ENCODE measurements around the gene UBASH3A.
"Not testable (repeated sequence)": the region's sequence is repeated elsewhere in the genome, so short reads cannot be mapped to it uniquely, and the experiment has no call there.

Gene UBASH3A

GRCh38 chr21:42406866-42407265 lies 3.2 kb downstream of the UBASH3A start:
- Histone ChIP-seq H4K91ac (ENCODE audit: low read length) (no peak overlapping the region), H3K27ac (ENCODE audit: low read length, poor library complexity, severe bottlenecking) (no peak overlapping the region), H4K8ac (ENCODE audit: low read length) (no peak overlapping the region), H3K36me3 (ENCODE audit: control insufficient read depth in 1 of 2, insufficient read depth in 2 of 2, low read depth in 1 of 2, low read length in 2 of 2) (no peaks in the 10 kb centered on the region), H2BK15ac (ENCODE audit: low read depth, poor library complexity, severe bottlenecking) (no peak overlapping the region), H2BK120ac (ENCODE audit: low read depth, low read length) (no peak overlapping the region), H2BK12ac (ENCODE audit: low read length in 2 of 2) (no peak overlapping the region), H3K9ac (ENCODE audit: low read length) (no peak overlapping the region), H2BK5ac (ENCODE audit: low read depth, low read length, poor library complexity, severe bottlenecking) (no peak overlapping the region), H3K4me2 (ENCODE audit: low read length, poor library complexity, severe bottlenecking) (no peak overlapping the region), H3K4me3 (ENCODE audit: insufficient read depth in 1 of 2, low read depth in 1 of 2, low read length in 2 of 2) (no peak overlapping the region), H3K79me1 (replicated peaks; ENCODE audit: low read length, poor library complexity, severe bottlenecking) (no peaks in the 10 kb centered on the region), H3K4me1 (ENCODE audit: control insufficient read depth, insufficient read depth, low read depth, low read length) (peaks cover 4% of the 10 kb centered on the region), H3K18ac (ENCODE audit: low read depth in 1 of 2, low read length in 2 of 2) (no peak overlapping the region), H3K9me3 (ENCODE audit: control insufficient read depth, low read length) (peaks cover 3% of the 10 kb centered on the region), H2AK5ac (ENCODE audit: low read length, severe bottlenecking) (no peak overlapping the region), H3K27me3 (ENCODE audit: control insufficient read depth in 1 of 2, insufficient read depth in 1 of 2, low read length in 2 of 2) (peaks cover 9 to 59% of the 10 kb centered on the region in 2 experiments), H3K14ac (ENCODE audit: low read length in 2 of 2) (no peak overlapping the region), H3K4ac (ENCODE audit: low read depth in 1 of 2, low read length in 2 of 2) (no peak overlapping the region), H2AFZ (ENCODE audit: low read depth, low read length) (no peak overlapping the region), H3K23ac (ENCODE audit: low read length in 2 of 2) (no peak overlapping the region)
- 71% methylated on average over 7 of the region's 7 CpGs for WGBS
- DNase-seq = no peak

DNA sequence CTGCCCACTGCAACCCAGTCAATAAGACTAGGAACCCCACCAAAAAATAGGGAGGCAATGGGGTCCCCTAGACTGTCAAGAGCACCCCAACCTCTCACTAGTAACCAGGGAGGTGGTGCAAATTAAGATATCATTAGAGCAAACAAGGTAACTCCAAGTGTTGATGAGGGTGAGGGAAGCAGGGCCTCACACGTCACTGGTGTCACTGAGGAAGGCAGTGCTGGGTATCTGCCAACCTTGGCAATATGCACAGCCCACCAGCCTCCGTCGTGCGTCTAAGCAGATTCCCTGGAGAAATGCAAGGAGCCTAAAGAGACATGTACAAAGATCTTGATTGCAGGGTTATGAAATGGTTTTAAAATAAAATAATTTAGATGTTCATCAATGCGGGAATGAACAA lies 3.8 kb downstream of the UBASH3A start:
- 95% methylated on average over 4 of the region's 5 CpGs for WGBS
- H3K27ac ChIP-seq (ENCODE audit: low read length, poor library complexity, severe bottlenecking) = no peak overlapping the region
- no peak overlapping the region for H2AFZ ChIP-seq (ENCODE audit: low read depth, low read length)

GRCh38 chr21:42408718-42409117 lies 5.0 kb downstream of the UBASH3A start:
- H3K18ac ChIP-seq (ENCODE audit: low read depth in 1 of 2, low read length in 2 of 2); H2AFZ ChIP-seq (ENCODE audit: low read depth, low read length); H3K14ac ChIP-seq (ENCODE audit: low read length in 2 of 2); H2BK120ac ChIP-seq (ENCODE audit: low read depth, low read length); H2BK12ac ChIP-seq (ENCODE audit: low read length in 2 of 2); H4K91ac ChIP-seq (ENCODE audit: low read length); H3K9ac ChIP-seq (ENCODE audit: low read length); H3K4me3 ChIP-seq (ENCODE audit: insufficient read depth in 1 of 2, low read depth in 1 of 2, low read length in 2 of 2); H2BK15ac ChIP-seq (ENCODE audit: low read depth, poor library complexity, severe bottlenecking); H3K9me3 ChIP-seq (ENCODE audit: control insufficient read depth, low read length); H2AK5ac ChIP-seq (ENCODE audit: low read length, severe bottlenecking); H3K27ac ChIP-seq (ENCODE audit: low read length, poor library complexity, severe bottlenecking); H4K8ac ChIP-seq (ENCODE audit: low read length); H3K4ac ChIP-seq (ENCODE audit: low read depth in 1 of 2, low read length in 2 of 2); H2BK5ac ChIP-seq (ENCODE audit: low read depth, low read length, poor library complexity, severe bottlenecking); DNase-seq; H3K79me1 ChIP-seq (replicated peaks; ENCODE audit: low read length, poor library complexity, severe bottlenecking); H3K4me2 ChIP-seq (ENCODE audit: low read length, poor library complexity, severe bottlenecking); H3K23ac ChIP-seq (ENCODE audit: low read length in 2 of 2); H3K36me3 ChIP-seq (ENCODE audit: control insufficient read depth in 1 of 2, insufficient read depth in 2 of 2, low read depth in 1 of 2, low read length in 2 of 2): not testable (repeated sequence)
- peaks cover 13% of the 10 kb centered on the region for H3K4me1 ChIP-seq (ENCODE audit: control insufficient read depth, insufficient read depth, low read depth, low read length)
- peaks cover 9 to 68% of the 10 kb centered on the region in 2 experiments for H3K27me3 ChIP-seq (ENCODE audit: control insufficient read depth in 1 of 2, insufficient read depth in 1 of 2, low read length in 2 of 2)
- WGBS = 78% methylated on average over 4 of the region's 5 CpGs

More for the DNA sequence above, 3.8 kb downstream of the UBASH3A start:
- Histone ChIP-seq H2BK12ac (ENCODE audit: low read length in 2 of 2) (no peak overlapping the region), H3K36me3 (ENCODE audit: control insufficient read depth in 1 of 2, insufficient read depth in 2 of 2, low read depth in 1 of 2, low read length in 2 of 2) (no peaks in the 10 kb centered on the region), H3K9ac (ENCODE audit: low read length) (no peak overlapping the region), H3K18ac (ENCODE audit: low read depth in 1 of 2, low read length in 2 of 2) (no peak overlapping the region), H3K4ac (ENCODE audit: low read depth in 1 of 2, low read length in 2 of 2) (no peak overlapping the region), H3K4me2 (ENCODE audit: low read length, poor library complexity, severe bottlenecking) (no peak overlapping the region), H2BK120ac (ENCODE audit: low read depth, low read length) (no peak overlapping the region), H4K8ac (ENCODE audit: low read length) (no peak overlapping the region), H3K4me1 (ENCODE audit: control insufficient read depth, insufficient read depth, low read depth, low read length) (peaks cover 10% of the 10 kb centered on the region), H3K79me1 (replicated peaks; ENCODE audit: low read length, poor library complexity, severe bottlenecking) (no peaks in the 10 kb centered on the region), H3K9me3 (ENCODE audit: control insufficient read depth, low read length) (no peaks in the 10 kb centered on the region), H2BK5ac (ENCODE audit: low read depth, low read length, poor library complexity, severe bottlenecking) (no peak overlapping the region), H3K14ac (ENCODE audit: low read length in 2 of 2) (no peak overlapping the region), H3K23ac (ENCODE audit: low read length in 2 of 2) (no peak overlapping the region), H4K91ac (ENCODE audit: low read length) (no peak overlapping the region), H2AK5ac (ENCODE audit: low read length, severe bottlenecking) (no peak overlapping the region), H3K27me3 (ENCODE audit: control insufficient read depth in 1 of 2, insufficient read depth in 1 of 2, low read length in 2 of 2) (peaks cover 9 to 65% of the 10 kb centered on the region in 2 experiments), H2BK15ac (ENCODE audit: low read depth, poor library complexity, severe bottlenecking) (no peak overlapping the region), H3K4me3 (ENCODE audit: insufficient read depth in 1 of 2, low read depth in 1 of 2, low read length in 2 of 2) (no peak overlapping the region)
- DNase-seq = no peak

GRCh38 chr21:42409366-42409765 lies 5.7 kb downstream of the UBASH3A start:
- Histone ChIP-seq H3K4me1 (ENCODE audit: control insufficient read depth, insufficient read depth, low read depth, low read length) (peaks cover 13% of the 10 kb centered on the region), H3K36me3 (ENCODE audit: control insufficient read depth in 1 of 2, insufficient read depth in 2 of 2, low read depth in 1 of 2, low read length in 2 of 2) (no peaks in the 10 kb centered on the region), H3K4me2 (ENCODE audit: low read length, poor library complexity, severe bottlenecking) (no peak overlapping the region), H3K27ac (ENCODE audit: low read length, poor library complexity, severe bottlenecking) (no peak overlapping the region), H3K9ac (ENCODE audit: low read length) (no peak overlapping the region), H3K14ac (ENCODE audit: low read length in 2 of 2) (no peak overlapping the region), H3K23ac (ENCODE audit: low read length in 2 of 2) (no peak overlapping the region), H2BK12ac (ENCODE audit: low read length in 2 of 2) (no peak overlapping the region), H3K27me3 (ENCODE audit: control insufficient read depth in 1 of 2, insufficient read depth in 1 of 2, low read length in 2 of 2) (peaks cover 9 to 71% of the 10 kb centered on the region in 2 experiments), H2AK5ac (ENCODE audit: low read length, severe bottlenecking) (no peak overlapping the region), H2BK5ac (ENCODE audit: low read depth, low read length, poor library complexity, severe bottlenecking) (no peak overlapping the region), H4K8ac (ENCODE audit: low read length) (no peak overlapping the region), H3K4ac (ENCODE audit: low read depth in 1 of 2, low read length in 2 of 2) (no peak overlapping the region), H2BK120ac (ENCODE audit: low read depth, low read length) (no peak overlapping the region), H3K18ac (ENCODE audit: low read depth in 1 of 2, low read length in 2 of 2) (no peak overlapping the region), H3K4me3 (ENCODE audit: insufficient read depth in 1 of 2, low read depth in 1 of 2, low read length in 2 of 2) (no peak overlapping the region), H3K79me1 (replicated peaks; ENCODE audit: low read length, poor library complexity, severe bottlenecking) (no peaks in the 10 kb centered on the region), H4K91ac (ENCODE audit: low read length) (no peak overlapping the region), H3K9me3 (ENCODE audit: control insufficient read depth, low read length) (no peaks in the 10 kb centered on the region), H2AFZ (ENCODE audit: low read depth, low read length) (no peak overlapping the region), H2BK15ac (ENCODE audit: low read depth, poor library complexity, severe bottlenecking) (no peak overlapping the region)
- no peak for DNase-seq
- whole genome bisulfite sequencing = 72% methylated on average over 7 of the region's 7 CpGs
